ENCODE results near the gene PMVK. TPM values are rescaled to one million over a fixed set of nuclear protein-coding genes. Genes with fewer than 3 reads are reported as not detected.

Gene PMVK
- total RNA-seq, 1 experiment from 2014 or later: 26.8 TPM

- peaks cover 45% of the 10 kb centered on the region for H3K4me1 Mint-ChIP-seq
- peaks cover 42% of the 10 kb centered on the region for H3K36me3 Mint-ChIP-seq
- ChIA-PET CTCF (interaction anchor here (0.7 to 8.3 kb wide), 3 partner anchors 25 to 93 kb away, joined by 5 to 176 read pairs (median 6); partner anchors contain the start of genes LENEP and ZBTB7B), POLR2A (interaction anchor here (0.9 to 7.3 kb wide), 5 partner anchors 12 to 49 kb away, joined by 3 to 176 read pairs (median 66); partner anchors contain the start of genes FLAD1, LENEP, PBXIP1 and ZBTB7B)
- TF ChIP-seq ZNF671 (CRISPR knock-in tag; IDR thresholded peaks at IDR 0.05) (no peak), HMGXB4 (CRISPR knock-in tag; IDR thresholded peaks at IDR 0.05) (no peak), ZNF416 (CRISPR knock-in tag; IDR thresholded peaks at IDR 0.05) (no peak), JUN (CRISPR knock-in tag; IDR thresholded peaks at IDR 0.05) (no peak), ZSCAN18 (CRISPR knock-in tag; IDR thresholded peaks at IDR 0.05) (no peak), ERG (CRISPR knock-in tag; IDR thresholded peaks at IDR 0.05) (no peak)
- H3K27ac Mint-ChIP-seq: peak overlapping the region; percentile 81
- H3K27me3 Mint-ChIP-seq (ENCODE audit: low read depth): no peaks in the 10 kb centered on the region
- H3K9me3 Mint-ChIP-seq: no peaks in the 10 kb centered on the region
- H3K4me3 Mint-ChIP-seq: no peak overlapping the region
- ATAC-seq (no peak), DNase-seq (ENCODE audit: low spot score) (no peak)
Measured at GRCh38 chr1:154968731-154969130, 32.2 kb upstream of the PMVK start.

- Mint-ChIP-seq H3K4me1 (peaks cover 46% of the 10 kb centered on the region), H3K4me3 (no peak overlapping the region), H3K27me3 (ENCODE audit: low read depth) (no peaks in the 10 kb centered on the region), H3K27ac (no peak overlapping the region), H3K36me3 (peaks cover 48% of the 10 kb centered on the region), H3K9me3 (no peaks in the 10 kb centered on the region)
- ATAC-seq: no peak
- DNase-seq (ENCODE audit: low spot score): no peak
- ChIA-PET POLR2A (interaction anchor here (1.0 to 7.3 kb wide), 2 partner anchors 11 to 31 kb away, joined by 3 to 176 read pairs; partner anchors contain the start of genes LENEP and ZBTB7B), CTCF (interaction anchor here (8.3 kb wide), 1 partner anchor 30 kb away, joined by 176 read pairs; the partner anchor contains the start of genes LENEP and ZBTB7B)
- TF ChIP-seq RELA (CRISPR knock-in tag; IDR thresholded peaks at IDR 0.05; ENCODE audit: borderline replicate concordance) (no peak), ZNF396 (CRISPR knock-in tag; IDR thresholded peaks at IDR 0.05; ENCODE audit: borderline replicate concordance) (no peak), FOXP1 (CRISPR knock-in tag; IDR thresholded peaks at IDR 0.05; ENCODE audit: borderline replicate concordance) (peak; percentile 39; the same call in 1 of the 2 replicates), ZNF416 (CRISPR knock-in tag; IDR thresholded peaks at IDR 0.05) (no peak)
Measured at GRCh38 chr1:154967331-154967950, 30.9 kb upstream of the PMVK start.

- no peak for ATAC-seq
- Mint-ChIP-seq H3K27me3 (ENCODE audit: low read depth) (no peaks in the 10 kb centered on the region), H3K4me1 (peaks cover 38% of the 10 kb centered on the region), H3K27ac (no peak overlapping the region), H3K36me3 (peaks cover 49% of the 10 kb centered on the region), H3K9me3 (no peaks in the 10 kb centered on the region), H3K4me3 (no peak overlapping the region)
- ChIA-PET CTCF (interaction anchor here (8.3 kb wide), 1 partner anchor 32 kb away, joined by 176 read pairs; the partner anchor contains the start of genes LENEP and ZBTB7B), POLR2A (no interaction called here)
- no peak for DNase-seq (ENCODE audit: low spot score)
- TF ChIP-seq FOXP1 (CRISPR knock-in tag; IDR thresholded peaks at IDR 0.05; ENCODE audit: borderline replicate concordance): no peak
- TF ChIP-seq CREM (CRISPR knock-in tag; IDR thresholded peaks at IDR 0.05): no peak
- no peak for TF ChIP-seq JAZF1 (CRISPR knock-in tag; IDR thresholded peaks at IDR 0.05)
- no peak for TF ChIP-seq ERG (CRISPR knock-in tag; IDR thresholded peaks at IDR 0.05)
- no peak for TF ChIP-seq TP53 (CRISPR knock-in tag; IDR thresholded peaks at IDR 0.05)
- TF ChIP-seq PREB (CRISPR knock-in tag; IDR thresholded peaks at IDR 0.05; ENCODE audit: borderline replicate concordance): no peak
- no peak for TF ChIP-seq STAT6 (CRISPR knock-in tag; conservative IDR thresholded peaks at IDR 0.05; ENCODE audit: low read depth)
- no peak for TF ChIP-seq AFF4 (CRISPR knock-in tag; IDR thresholded peaks at IDR 0.05; ENCODE audit: borderline replicate concordance)
- TF ChIP-seq FOXJ3 (CRISPR knock-in tag; IDR thresholded peaks at IDR 0.05; ENCODE audit: borderline replicate concordance): no peak
Measured at GRCh38 chr1:154966111-154966510, 29.6 kb upstream of the PMVK start.
